GM21447 (cell line): ENCODE results near the gene PROP1.
"Not testable (repeated sequence)": the region's sequence is repeated elsewhere in the genome, so short reads cannot be mapped to it uniquely, and the experiment has no call there.

ENCODE experiments used
- ATAC-seq: cut with Tn5 transposase; IDR thresholded peaks from one replicate; pipeline ENCODE4 v1.9.1; 2021; ENCODE audit not compliant: unreplicated experiment

Gene PROP1

GRCh38 chr5:177995691-177996595, at the start of gene PROP1:
Gene PROP1, minus strand, starts transcription at chr5:177996242. Its CDS starts 309 bp downstream, at chr5:177995933.
- ATAC-seq, result no peak

- not testable (repeated sequence) for ATAC-seq
Observed at GRCh38 chr5:178019379-178020030, 23.5 kb upstream of the PROP1 start.

GRCh38 chr5:178012758-178013157, 16.7 kb upstream of the PROP1 start:
- ATAC-seq, result not testable (repeated sequence)

GRCh38 chr5:178011816-178012554, 15.9 kb upstream of the PROP1 start:
- not testable (repeated sequence) for ATAC-seq

GRCh38 chr5:178007272-178007671, 11.2 kb upstream of the PROP1 start:
- not testable (repeated sequence) for ATAC-seq

- not testable (repeated sequence) for ATAC-seq
Observed at GRCh38 chr5:178006536-178007231, 10.6 kb upstream of the PROP1 start.

GRCh38 chr5:178006181-178006535, 10.1 kb upstream of the PROP1 start:
- not testable (repeated sequence) for ATAC-seq

GRCh38 chr5:177997846-177998245, 1.8 kb upstream of the PROP1 start:
- no peak for ATAC-seq

GRCh38 chr5:177997319-177997670, 1.3 kb upstream of the PROP1 start:
- ATAC-seq, result no peak

GRCh38 chr5:177996660-177997318, 747 bp upstream of the PROP1 start:
- ATAC-seq, result no peak

- no peak for ATAC-seq
Observed at GRCh38 chr5:177994561-177995190, 1.4 kb downstream of the PROP1 start.

- ATAC-seq, result no peak
Observed at GRCh38 chr5:177994063-177994462, 2.0 kb downstream of the PROP1 start.

- no peak for ATAC-seq
Observed at GRCh38 chr5:177992466-177992865, 3.6 kb downstream of the PROP1 start.

GRCh38 chr5:177988989-177989625, 6.9 kb downstream of the PROP1 start:
- ATAC-seq, result no peak

GRCh38 chr5:177987326-177987725, 8.7 kb downstream of the PROP1 start:
- ATAC-seq, result no peak

GRCh38 chr5:177985430-177986040, 10.5 kb downstream of the PROP1 start:
- ATAC-seq, result no peak

- no peak for ATAC-seq
Observed at GRCh38 chr5:177984584-177985206, 11.3 kb downstream of the PROP1 start.

- no peak for ATAC-seq
Observed at GRCh38 chr5:177983763-177984583, 12.1 kb downstream of the PROP1 start.
